ENCODE measurements around the gene MPC1.

The MPC1 gene

GRCh38 chr6:166382933-166383801 lies at the start of gene MPC1:
TSS of gene MPC1 (minus strand) at chr6:166382940. CDS start at chr6:166382876, 64 bp downstream.
- peak; percentile 95 for DNase-seq

- no peak for DNase-seq
These were observed 47.5 kb upstream of the MPC1 start for GRCh38 chr6:166430269-166430668.

DNA sequence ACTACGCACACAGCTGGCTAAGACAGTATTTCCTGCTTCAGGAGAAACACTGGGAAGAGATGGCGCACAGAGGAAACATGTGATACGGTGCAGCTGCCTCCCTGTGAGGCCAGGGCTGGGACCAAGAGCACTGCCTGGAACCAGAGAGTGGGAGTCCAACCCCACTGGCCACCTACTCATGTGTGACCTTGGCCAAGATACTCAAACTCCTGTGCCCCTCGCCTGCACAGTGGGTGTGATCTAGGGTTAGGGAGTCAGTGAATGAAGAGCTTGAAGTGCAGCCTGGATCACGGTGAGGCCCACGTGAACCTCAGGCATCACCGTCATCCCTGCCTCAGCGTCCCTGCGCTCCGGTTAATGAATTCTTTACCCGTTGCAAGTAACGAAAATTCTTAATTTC lies 41.7 kb upstream of the MPC1 start:
- no peak for DNase-seq

DNA sequence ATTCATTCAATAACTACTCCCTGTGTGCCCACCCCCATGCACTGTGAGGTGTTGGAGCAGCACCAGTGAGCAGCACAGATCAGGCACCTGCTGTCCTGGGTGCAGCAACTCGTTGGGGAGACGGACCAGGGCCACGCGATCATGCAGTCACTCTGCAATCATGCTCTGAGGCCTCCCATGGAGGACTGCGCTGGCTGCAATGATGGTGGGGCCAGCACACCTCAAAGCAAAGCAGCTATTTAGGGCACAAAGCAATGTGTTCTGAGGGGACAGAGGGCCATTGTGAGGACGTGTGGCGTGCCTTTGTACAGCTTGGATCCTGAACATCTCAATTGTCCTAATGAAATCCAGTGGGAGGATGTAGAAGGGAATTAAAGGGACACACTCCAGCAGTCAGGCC lies 41.0 kb upstream of the MPC1 start:
- DNase-seq: no peak

- DNase-seq: no peak
These were observed 40.5 kb upstream of the MPC1 start for GRCh38 chr6:166423051-166423745.

- DNase-seq: no peak
These were observed 39.6 kb upstream of the MPC1 start for GRCh38 chr6:166422201-166422940.

- DNase-seq: no peak
These were observed 37.6 kb upstream of the MPC1 start for GRCh38 chr6:166420351-166420750.

GRCh38 chr6:166419717-166420116 lies 37.0 kb upstream of the MPC1 start:
- DNase-seq: no peak

DNA sequence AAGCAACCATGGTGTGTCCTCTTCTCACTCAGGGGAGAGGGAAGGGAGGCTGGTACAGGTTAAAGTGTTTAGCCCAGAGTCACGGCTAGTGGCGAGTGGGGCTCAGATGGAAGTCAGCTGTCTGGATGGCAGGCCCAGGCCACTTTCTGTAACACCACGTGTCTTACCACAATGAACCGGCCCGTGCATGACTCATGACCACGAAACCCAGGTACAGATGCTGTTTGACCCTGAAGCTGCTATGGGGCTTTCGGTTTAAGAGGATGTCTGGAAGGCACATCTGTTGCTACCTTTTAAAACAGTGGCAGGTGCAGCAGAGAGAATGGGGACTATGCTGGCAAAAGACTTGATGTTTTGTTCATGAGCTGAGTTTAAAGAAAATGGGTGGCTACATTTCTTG lies 36.5 kb upstream of the MPC1 start:
- peak; percentile 71 for DNase-seq

GRCh38 chr6:166418691-166419143 lies 36.0 kb upstream of the MPC1 start:
- no peak for DNase-seq

DNA sequence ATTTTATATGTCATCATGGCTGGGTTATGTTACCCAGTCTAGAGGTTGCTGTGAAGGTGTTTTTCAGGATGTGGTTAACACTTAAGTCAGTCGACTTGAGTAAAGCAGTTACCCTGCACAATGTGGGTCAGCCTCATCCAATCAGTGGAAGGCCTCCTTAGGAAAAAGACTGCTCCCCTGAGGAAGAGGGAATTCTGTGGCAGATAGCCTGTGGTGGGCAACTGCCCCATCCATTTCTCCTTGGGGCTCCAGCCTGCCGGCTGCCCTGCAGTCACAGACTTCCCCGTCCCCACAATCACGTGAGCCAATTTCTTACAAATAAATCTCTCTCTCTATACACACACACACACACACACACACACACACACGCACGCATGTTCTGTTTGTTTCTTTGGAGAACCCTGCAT lies 34.5 kb upstream of the MPC1 start:
- peak; percentile 28 for DNase-seq

DNA sequence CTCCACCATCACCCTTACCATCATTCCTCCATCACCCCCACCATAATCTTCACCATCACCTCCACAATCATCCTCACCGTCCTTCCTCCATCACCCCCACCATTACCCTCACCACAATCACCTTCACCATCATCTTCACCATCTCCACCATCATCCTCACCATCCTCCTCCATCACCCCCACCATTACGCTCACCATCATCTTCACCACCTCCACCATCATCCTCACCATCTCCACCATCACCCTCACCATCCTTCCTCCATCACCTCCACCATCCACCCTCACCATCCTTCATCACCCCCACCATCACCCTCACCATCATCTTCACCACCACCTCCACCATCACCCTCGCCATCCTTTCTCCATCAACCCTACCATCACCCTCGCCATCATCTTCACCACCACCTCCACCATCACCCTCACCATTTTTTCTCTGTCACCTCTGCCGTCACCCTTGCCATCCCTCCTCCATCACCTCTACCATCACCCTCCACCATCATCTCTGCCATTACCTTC lies 33.1 kb upstream of the MPC1 start:
- no peak for DNase-seq

GRCh38 chr6:166415306-166415705 lies 32.6 kb upstream of the MPC1 start:
- DNase-seq: peak; percentile 34

DNA sequence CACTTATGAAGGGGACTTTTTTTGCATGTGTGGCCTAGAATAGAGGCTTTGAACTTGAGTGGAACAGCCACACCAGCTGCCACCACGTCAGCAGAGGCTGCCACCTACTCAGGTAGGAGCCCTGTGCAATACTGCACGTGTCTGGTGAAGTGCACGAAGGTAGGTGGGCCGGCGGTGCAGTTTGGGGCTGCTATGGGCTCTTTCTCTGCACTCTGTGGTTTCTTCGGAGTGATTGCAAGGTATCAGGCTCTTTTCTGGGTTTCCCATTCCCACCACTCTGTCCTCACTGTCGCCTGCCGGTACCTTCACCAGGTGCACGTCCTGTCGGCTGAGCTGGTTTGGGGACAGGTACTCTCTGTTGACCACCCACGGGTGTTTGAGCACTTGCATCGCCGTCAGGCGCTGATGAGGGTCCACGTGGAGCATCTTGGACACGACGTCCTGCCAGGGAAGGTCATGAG lies 30.8 kb upstream of the MPC1 start:
- no peak for DNase-seq

- DNase-seq: no peak
These were observed 30.2 kb upstream of the MPC1 start for GRCh38 chr6:166412911-166413384.

GRCh38 chr6:166412156-166412910 lies 29.6 kb upstream of the MPC1 start:
- DNase-seq: no peak

- no peak for DNase-seq
These were observed 29.0 kb upstream of the MPC1 start for GRCh38 chr6:166411721-166412151.

GRCh38 chr6:166411271-166411670 lies 28.5 kb upstream of the MPC1 start:
- DNase-seq: no peak

GRCh38 chr6:166410426-166410935 lies 27.7 kb upstream of the MPC1 start:
- no peak for DNase-seq

DNA sequence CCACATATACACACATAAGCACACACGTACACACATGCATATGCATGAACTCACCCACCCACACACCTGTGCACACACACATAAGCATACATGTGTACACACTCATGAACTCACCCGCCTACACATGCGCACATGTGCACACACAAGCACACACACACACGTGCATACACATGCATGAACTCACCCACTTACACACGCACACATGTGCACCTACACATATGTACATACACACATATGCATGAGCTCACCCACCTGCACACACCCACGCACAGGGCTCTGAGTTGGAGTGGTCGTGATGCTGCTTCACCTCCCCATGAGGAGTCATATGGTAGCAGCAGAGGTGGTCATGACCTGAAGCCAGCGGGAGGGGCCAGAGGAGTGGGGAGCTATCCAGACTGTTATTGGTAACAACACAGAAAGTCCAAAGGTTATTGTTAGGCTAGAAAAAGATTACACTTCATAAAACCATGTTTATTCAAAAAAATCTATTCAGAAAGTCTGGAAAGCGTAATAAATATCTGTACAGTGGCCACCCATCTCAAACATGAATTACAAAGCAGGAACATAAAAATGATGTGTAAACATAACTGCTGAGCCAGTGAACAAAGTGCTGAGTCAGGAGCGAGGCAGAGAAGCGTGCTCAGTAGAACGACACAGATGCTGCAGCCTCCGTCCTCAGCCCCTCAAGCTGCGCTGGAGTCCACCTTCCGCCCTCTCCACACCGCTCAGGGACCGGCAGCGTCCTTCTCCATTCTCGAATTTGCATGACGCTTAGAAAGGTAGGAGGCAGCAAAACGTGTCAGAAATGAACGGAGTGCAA lies 26.4 kb upstream of the MPC1 start:
- DNase-seq: no peak

- DNase-seq: no peak
These were observed 23.5 kb upstream of the MPC1 start for GRCh38 chr6:166406197-166406596.
